HEK293 (cell line): Measurements from ENCODE around the gene FGD4.

Experiments
- CTCF ChIA-PET: fragments of 350-600 bp; formaldehyde crosslinking; extraction: SDS; loops from one replicate; lab custom pipeline; 2021; ENCODE audit warnings: antibody characterized with exemption; lab: Yijun Ruan, JAX
- POLR2A ChIA-PET: fragments of 300-600 bp; formaldehyde crosslinking; extraction: SDS; loops from one replicate; lab custom pipeline; 2020; ENCODE audit warnings: antibody characterized with exemption, inconsistent platforms; lab: Yijun Ruan, JAX
- H3K27ac ChIP-seq: fragments of 200-500 bp; sonication (Bioruptor generic); 2 replicates; pipeline ENCODE4 v1.5.1; 2014; ENCODE audit warnings: low read depth, low read length, control low read depth, inconsistent platforms; ENCODE audit errors: extremely low read depth
- H3K36me3 ChIP-seq, 2 experiments: fragments of 200-500 bp in 1 of 2; sonication (Bioruptor generic) in 1 of 2; 1 replicate in 1 of 2; 2 replicates in 1 of 2; pipeline ENCODE4 v1.5.1; 2014 to 2017; ENCODE audit warnings: inconsistent platforms in 2 of 2, low read length in 2 of 2; ENCODE audit not compliant: control insufficient read depth in 2 of 2, insufficient read depth in 1 of 2
- H3K4me1 ChIP-seq: fragments of 200-500 bp; sonication (Bioruptor generic); 2 replicates; pipeline ENCODE4 v1.5.1; 2014; ENCODE audit warnings: mild to moderate bottlenecking, low read length, inconsistent platforms; ENCODE audit not compliant: control insufficient read depth, insufficient read depth
- H3K4me3 ChIP-seq: 2 replicates; pipeline ENCODE4 v1.5.1; 2011; ENCODE audit warnings: low read depth, mild to moderate bottlenecking, control low read depth, low read length, moderate library complexity
- H3K9me3 ChIP-seq: fragments of 200-500 bp; sonication (Bioruptor generic); 2 replicates; pipeline ENCODE4 v1.5.1; 2014; ENCODE audit warnings: low read depth, low read length, inconsistent platforms; ENCODE audit not compliant: control insufficient read depth, insufficient read depth
- KLF10 ChIP-seq: fragments of 450-650 bp; IDR thresholded peaks from 2 replicates; pipeline ENCODE4 v1.5.1; 2018; ENCODE audit warnings: missing biosample characterization, mild to moderate bottlenecking, missing genetic modification characterization
- OSR2 ChIP-seq: fragments of 450-650 bp; formaldehyde crosslinking; IDR thresholded peaks from 2 replicates; pipeline ENCODE4 v1.5.1; 2016; ENCODE audit warnings: missing biosample characterization, missing genetic modification characterization
- SP3 ChIP-seq: fragments of 450-650 bp; formaldehyde crosslinking; IDR thresholded peaks from 2 replicates; pipeline ENCODE4 v1.5.1; 2016; ENCODE audit warnings: missing biosample characterization, missing genetic modification characterization
- TRIM28 ChIP-seq: IDR thresholded peaks from 2 replicates; pipeline ENCODE4 v1.6.1; 2011; ENCODE audit warnings: low read length, control low read depth, borderline replicate concordance
- ZBTB17 ChIP-seq: fragments of 450-650 bp; formaldehyde crosslinking; IDR thresholded peaks from 2 replicates; pipeline ENCODE4 v1.5.1; 2016; ENCODE audit warnings: missing biosample characterization, missing genetic modification characterization
- ZEB2 ChIP-seq: fragments of 450-650 bp; formaldehyde crosslinking; IDR thresholded peaks from 2 replicates; pipeline ENCODE4 v1.5.1; 2016; ENCODE audit warnings: missing biosample characterization, missing genetic modification characterization
- ZNF112 ChIP-seq: fragments of 450-650 bp; formaldehyde crosslinking; IDR thresholded peaks from 2 replicates; pipeline ENCODE4 v1.5.0; 2017; ENCODE audit warnings: missing biosample characterization, missing genetic modification characterization
- ZNF211 ChIP-seq: fragments of 450-650 bp; formaldehyde crosslinking; IDR thresholded peaks from 2 replicates; pipeline ENCODE4 v1.5.1; 2016; ENCODE audit warnings: low read depth, missing biosample characterization, missing genetic modification characterization
- ZNF341 ChIP-seq: fragments of 450-650 bp; formaldehyde crosslinking; IDR thresholded peaks from 2 replicates; pipeline ENCODE4; 2016; ENCODE audit warnings: low read depth, missing biosample characterization, missing genetic modification characterization
- ZNF571 ChIP-seq: fragments of 450-650 bp; formaldehyde crosslinking; IDR thresholded peaks from 2 replicates; pipeline ENCODE4 v1.5.0; 2017; ENCODE audit warnings: missing biosample characterization, missing genetic modification characterization
- ZNF600 ChIP-seq: fragments of 450-650 bp; formaldehyde crosslinking; IDR thresholded peaks from 2 replicates; pipeline ENCODE4 v1.5.1; 2016; ENCODE audit warnings: missing biosample characterization, missing genetic modification characterization
- ZXDB ChIP-seq: fragments of 450-650 bp; formaldehyde crosslinking; IDR thresholded peaks from 2 replicates; pipeline ENCODE4 v1.5.1; 2016; ENCODE audit warnings: missing biosample characterization, missing genetic modification characterization
- TF ChIP-seq, protein P1 (sequence below): fragments of 450-650 bp; formaldehyde crosslinking; IDR thresholded peaks from 2 replicates; pipeline ENCODE4 v1.5.1; 2016; ENCODE audit warnings: missing biosample characterization, missing genetic modification characterization
- TF ChIP-seq, protein P2 (sequence below): fragments of 450-650 bp; formaldehyde crosslinking; IDR thresholded peaks from 2 replicates; pipeline ENCODE4 v1.5.1; 2016; ENCODE audit warnings: missing biosample characterization, missing genetic modification characterization
- TF ChIP-seq, protein P3 (sequence below): fragments of 450-650 bp; formaldehyde crosslinking; IDR thresholded peaks from 2 replicates; pipeline ENCODE4 v1.5.1; 2016; ENCODE audit warnings: missing biosample characterization, missing genetic modification characterization, low read depth
- TF ChIP-seq, protein P4 (sequence below): fragments of 450-650 bp; formaldehyde crosslinking; IDR thresholded peaks from 2 replicates; pipeline ENCODE4 v1.5.1; 2017; ENCODE audit warnings: missing biosample characterization, missing genetic modification characterization

Gene FGD4

DNA sequence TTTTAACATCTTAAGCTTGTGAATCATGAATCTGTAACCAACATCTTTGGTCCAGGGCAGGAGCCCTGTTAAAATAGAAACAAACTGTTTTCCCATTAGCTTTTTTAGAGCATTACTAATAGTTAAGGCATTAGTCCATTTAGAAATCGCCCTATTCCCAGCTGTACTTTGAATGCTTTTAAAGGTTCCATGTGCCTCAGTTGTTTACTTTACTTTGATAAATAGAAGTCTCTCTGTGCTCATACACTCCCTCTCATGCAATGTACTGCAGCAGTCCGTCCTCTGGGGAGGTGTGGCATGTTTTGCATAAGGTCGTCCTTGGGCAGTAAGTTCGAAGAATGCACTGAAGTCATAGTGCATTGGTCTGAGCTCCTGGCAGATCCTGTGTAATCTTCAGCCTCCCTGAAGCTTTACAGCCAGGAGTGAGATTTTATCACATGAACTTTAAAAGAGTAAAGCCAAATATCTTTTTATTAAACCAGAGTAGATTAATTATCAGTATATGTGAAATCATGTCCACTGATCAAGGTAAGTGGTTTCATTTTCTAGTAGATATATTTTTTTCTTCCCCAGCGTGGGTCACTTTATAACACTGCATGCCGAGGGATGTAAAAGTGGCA is 134.7 kb downstream of the FGD4 start (continued):
- TF ChIP-seq ZBTB17 (tag by site-specific recombination) (peak; percentile 48), ZNF112 (tag by site-specific recombination) (no peak), KLF10 (tag by site-specific recombination) (peak; percentile 59), ZNF211 (tag by site-specific recombination) (no peak), ZEB2 (tag by site-specific recombination) (no peak), ZNF571 (tag by site-specific recombination) (no peak), SP3 (tag by site-specific recombination) (no peak), TRIM28 (peak; percentile 58; the same call in 1 of the 2 replicates), ZXDB (tag by site-specific recombination) (no peak), OSR2 (tag by site-specific recombination) (0 out of 2 replicates have a peak, but pooled peaks have one; percentile 7), ZNF600 (peak; percentile 83), ZNF341 (tag by site-specific recombination) (peak; percentile 34; the same call in 1 of the 2 replicates)
- TF ChIP-seq, protein P1, sequence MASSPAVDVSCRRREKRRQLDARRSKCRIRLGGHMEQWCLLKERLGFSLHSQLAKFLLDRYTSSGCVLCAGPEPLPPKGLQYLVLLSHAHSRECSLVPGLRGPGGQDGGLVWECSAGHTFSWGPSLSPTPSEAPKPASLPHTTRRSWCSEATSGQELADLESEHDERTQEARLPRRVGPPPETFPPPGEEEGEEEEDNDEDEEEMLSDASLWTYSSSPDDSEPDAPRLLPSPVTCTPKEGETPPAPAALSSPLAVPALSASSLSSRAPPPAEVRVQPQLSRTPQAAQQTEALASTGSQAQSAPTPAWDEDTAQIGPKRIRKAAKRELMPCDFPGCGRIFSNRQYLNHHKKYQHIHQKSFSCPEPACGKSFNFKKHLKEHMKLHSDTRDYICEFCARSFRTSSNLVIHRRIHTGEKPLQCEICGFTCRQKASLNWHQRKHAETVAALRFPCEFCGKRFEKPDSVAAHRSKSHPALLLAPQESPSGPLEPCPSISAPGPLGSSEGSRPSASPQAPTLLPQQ = 0 out of 2 replicates have a peak, but pooled peaks have one; percentile 26
- TF ChIP-seq, protein P2, sequence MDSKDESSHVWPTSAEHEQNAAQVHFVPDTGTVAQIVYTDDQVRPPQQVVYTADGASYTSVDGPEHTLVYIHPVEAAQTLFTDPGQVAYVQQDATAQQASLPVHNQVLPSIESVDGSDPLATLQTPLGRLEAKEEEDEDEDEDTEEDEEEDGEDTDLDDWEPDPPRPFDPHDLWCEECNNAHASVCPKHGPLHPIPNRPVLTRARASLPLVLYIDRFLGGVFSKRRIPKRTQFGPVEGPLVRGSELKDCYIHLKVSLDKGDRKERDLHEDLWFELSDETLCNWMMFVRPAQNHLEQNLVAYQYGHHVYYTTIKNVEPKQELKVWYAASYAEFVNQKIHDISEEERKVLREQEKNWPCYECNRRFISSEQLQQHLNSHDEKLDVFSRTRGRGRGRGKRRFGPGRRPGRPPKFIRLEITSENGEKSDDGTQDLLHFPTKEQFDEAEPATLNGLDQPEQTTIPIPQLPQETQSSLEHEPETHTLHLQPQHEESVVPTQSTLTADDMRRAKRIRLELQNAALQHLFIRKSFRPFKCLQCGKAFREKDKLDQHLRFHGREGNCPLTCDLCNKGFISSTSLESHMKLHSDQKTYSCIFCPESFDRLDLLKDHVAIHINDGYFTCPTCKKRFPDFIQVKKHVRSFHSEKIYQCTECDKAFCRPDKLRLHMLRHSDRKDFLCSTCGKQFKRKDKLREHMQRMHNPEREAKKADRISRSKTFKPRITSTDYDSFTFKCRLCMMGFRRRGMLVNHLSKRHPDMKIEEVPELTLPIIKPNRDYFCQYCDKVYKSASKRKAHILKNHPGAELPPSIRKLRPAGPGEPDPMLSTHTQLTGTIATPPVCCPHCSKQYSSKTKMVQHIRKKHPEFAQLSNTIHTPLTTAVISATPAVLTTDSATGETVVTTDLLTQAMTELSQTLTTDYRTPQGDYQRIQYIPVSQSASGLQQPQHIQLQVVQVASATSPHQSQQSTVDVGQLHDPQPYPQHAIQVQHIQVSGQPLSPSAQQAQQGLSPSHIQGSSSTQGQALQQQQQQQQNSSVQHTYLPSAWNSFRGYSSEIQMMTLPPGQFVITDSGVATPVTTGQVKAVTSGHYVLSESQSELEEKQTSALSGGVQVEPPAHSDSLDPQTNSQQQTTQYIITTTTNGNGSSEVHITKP (tag by site-specific recombination) = peak; percentile 73
- TF ChIP-seq, protein P3, sequence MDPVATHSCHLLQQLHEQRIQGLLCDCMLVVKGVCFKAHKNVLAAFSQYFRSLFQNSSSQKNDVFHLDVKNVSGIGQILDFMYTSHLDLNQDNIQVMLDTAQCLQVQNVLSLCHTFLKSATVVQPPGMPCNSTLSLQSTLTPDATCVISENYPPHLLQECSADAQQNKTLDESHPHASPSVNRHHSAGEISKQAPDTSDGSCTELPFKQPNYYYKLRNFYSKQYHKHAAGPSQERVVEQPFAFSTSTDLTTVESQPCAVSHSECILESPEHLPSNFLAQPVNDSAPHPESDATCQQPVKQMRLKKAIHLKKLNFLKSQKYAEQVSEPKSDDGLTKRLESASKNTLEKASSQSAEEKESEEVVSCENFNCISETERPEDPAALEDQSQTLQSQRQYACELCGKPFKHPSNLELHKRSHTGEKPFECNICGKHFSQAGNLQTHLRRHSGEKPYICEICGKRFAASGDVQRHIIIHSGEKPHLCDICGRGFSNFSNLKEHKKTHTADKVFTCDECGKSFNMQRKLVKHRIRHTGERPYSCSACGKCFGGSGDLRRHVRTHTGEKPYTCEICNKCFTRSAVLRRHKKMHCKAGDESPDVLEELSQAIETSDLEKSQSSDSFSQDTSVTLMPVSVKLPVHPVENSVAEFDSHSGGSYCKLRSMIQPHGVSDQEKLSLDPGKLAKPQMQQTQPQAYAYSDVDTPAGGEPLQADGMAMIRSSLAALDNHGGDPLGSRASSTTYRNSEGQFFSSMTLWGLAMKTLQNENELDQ (tag by site-specific recombination) = no peak

DNA sequence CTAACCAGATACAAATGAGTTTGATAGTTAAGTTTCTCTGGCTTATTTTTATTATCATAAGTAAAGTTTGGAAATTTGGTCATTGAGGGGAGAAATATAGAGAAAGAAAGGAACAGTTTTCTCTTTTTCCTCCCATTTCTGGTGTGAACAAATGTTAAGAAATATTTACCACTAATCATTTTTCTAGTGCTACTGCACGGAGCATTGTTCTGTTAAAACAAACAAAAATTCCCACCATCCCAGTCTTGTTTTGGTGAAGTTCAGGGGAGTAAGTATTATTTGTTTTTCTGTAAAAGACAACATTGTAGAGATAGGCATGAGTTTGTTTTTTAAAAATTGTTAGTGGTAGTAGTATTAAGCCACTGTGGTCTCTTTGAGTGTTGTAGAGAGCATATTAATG is 135.3 kb downstream of the FGD4 start:
- CTCF ChIA-PET = interaction anchor here (1.0 kb wide), 1 partner anchor 77 kb away, joined by 5 read pairs; no protein-coding TSS in a partner anchor
- H3K27ac ChIP-seq = peak overlapping the region; percentile 36; the same call in 1 of the 2 replicates
- no peak overlapping the region for H3K4me3 ChIP-seq

More for the DNA sequence above, 135.3 kb downstream of the FGD4 start:
- POLR2A ChIA-PET = interaction anchor here (1.0 kb wide), 1 partner anchor 135 kb away, joined by 3 read pairs; no protein-coding TSS in a partner anchor
- Histone ChIP-seq H3K4me1 (peaks cover 25% of the 10 kb centered on the region), H3K9me3 (no peaks in the 10 kb centered on the region), H3K36me3 (no peaks in the 10 kb centered on the region)
- TF ChIP-seq, protein P4, sequence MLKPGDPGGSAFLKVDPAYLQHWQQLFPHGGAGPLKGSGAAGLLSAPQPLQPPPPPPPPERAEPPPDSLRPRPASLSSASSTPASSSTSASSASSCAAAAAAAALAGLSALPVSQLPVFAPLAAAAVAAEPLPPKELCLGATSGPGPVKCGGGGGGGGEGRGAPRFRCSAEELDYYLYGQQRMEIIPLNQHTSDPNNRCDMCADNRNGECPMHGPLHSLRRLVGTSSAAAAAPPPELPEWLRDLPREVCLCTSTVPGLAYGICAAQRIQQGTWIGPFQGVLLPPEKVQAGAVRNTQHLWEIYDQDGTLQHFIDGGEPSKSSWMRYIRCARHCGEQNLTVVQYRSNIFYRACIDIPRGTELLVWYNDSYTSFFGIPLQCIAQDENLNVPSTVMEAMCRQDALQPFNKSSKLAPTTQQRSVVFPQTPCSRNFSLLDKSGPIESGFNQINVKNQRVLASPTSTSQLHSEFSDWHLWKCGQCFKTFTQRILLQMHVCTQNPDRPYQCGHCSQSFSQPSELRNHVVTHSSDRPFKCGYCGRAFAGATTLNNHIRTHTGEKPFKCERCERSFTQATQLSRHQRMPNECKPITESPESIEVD (tag by site-specific recombination) = 0 out of 2 replicates have a peak, but pooled peaks have one; percentile 38
- TF ChIP-seq KLF10 (tag by site-specific recombination) = no peak
